Fibroblast of the conjunctiva (primary cell): ENCODE measurements around the gene MINDY4.

ENCODE experiments used
- DNase-seq: peaks from one replicate; pipeline ENCODE4 v3.0.0-alpha.2; 2010; ENCODE audit warnings: low read depth

MINDY4 gene

DNA sequence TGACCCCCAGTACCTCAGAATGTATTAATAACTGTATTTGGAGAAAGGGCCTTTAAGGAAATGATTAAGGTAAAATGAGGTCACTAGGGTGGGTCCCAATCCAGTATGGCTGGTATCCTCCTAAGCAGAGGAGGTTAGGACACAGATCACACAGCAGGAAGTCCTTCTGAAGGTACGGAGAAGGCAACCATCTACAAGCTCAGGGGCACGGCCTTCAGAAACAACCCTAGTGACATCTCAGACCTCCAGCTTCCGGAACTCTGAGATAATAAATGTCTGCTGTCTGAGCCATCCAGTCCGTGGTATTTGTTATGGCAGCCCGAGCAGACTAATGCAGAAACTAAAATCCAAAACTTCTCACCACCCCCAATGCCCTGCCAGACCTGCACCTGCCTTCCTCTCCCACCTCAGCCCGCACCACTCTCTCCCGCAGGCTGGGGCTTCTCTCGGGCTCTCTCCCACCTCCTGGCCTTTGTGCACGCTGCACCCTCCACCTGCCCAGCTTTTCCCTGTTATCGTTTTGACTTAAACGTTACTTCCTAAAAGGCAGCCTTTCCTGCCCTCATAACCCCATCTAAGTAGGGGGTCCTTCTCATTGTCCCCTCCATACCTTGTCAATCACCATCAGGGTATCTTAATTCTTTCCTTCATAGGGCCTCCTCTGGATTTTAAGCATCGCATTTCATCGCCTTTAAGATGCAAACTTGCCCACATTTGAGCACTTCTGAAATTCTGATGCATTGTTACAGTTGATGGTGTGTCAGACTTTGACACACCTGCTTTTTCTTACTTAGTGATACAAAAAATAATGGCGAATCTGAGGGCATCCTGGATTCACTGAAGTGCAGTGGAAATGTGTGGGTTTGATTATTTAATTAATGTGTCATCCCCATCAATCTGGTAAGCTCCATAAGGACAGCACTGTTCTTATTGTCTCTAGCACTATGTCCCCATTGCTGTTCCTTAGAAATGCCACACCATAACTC, 108.2 kb downstream of the MINDY4 start:
- no peak for DNase-seq

GRCh38 chr7:30880125-30880720, 109.0 kb downstream of the MINDY4 start:
- no peak for DNase-seq

- no peak for DNase-seq
Observed at GRCh38 chr7:30880941-30881340, 109.7 kb downstream of the MINDY4 start.

DNA sequence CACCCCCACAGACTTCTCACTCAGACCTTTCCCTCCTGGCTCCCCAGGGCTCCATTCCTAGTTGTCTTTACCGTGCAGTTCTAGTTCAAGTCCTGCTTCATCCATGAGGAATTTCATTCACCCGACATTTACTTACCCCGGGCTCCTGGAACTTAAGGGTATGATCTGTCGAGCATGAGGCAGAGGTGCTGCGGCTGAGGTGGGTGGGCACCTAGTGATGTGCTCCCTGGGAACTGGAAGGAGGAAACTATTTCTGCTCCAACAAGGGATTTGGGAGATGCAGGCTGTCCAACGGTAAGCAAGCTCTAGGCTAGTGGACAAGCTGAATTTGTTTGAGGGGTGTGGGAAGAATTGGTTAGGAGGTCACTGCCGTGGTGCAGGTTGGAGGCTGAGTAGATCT, 110.2 kb downstream of the MINDY4 start:
- DNase-seq: no peak

DNA sequence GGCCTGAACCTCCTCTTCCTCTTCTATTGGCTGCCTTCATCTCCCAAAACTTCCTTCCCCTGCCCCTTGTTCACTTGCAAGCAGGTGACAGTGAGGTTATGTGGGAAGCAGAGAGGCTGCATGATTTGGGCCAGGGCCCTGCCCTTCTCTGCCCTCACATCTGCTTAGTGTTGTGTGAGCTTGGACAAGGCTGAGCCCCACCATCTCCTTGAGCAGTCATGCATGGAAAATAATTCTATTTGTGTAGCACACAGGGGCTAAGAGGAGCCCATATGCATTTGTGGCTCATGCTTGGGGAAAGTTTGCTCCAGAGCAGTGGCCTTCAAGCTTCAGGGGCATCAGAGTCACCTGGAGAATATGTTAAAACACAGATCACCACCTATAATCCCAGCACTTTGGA, 113.7 kb downstream of the MINDY4 start:
- no peak for DNase-seq

DNA sequence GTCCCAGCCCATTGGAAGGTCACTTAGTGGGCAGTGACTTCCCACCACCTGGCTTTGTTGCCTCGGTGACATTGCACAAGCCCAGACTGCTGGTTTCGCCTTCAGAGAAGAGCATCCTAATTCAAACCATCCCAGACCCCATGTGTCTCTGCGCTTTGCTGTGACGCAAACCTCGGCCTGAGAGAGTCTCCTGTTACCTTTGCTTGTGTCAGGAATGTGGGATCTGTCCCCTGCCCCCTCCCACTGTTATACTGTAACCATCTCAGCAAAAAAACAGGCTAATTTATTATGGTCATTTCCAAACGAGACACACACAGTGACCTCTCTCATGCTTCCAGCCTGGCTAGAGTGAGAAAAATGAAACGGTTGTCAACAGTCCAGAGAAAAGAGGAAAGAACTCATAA, 115.4 kb downstream of the MINDY4 start:
- peak; percentile 30 for DNase-seq

DNA sequence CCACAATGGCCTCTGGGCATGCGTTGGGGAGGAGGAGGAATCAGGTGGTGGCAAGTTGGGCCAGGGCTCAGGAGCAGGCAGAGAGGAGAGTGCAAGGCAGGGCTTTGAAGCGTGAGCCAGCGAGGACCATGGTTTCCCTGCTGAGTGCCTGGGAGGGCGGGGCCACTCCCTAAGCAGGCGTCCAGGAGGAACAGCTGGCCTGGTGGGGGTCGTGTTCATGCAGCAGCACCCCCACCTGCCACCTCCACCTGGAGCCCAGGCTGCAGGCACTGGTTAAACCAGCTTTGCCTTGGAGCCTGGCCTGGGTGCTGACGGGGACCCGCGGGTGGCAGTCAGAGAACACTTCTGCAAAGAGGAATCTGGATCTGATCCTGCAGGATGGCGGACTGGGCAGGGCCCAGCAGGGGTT, 116.3 kb downstream of the MINDY4 start:
- no peak for DNase-seq

GRCh38 chr7:30888747-30889146, 117.5 kb downstream of the MINDY4 start:
- DNase-seq: peak; percentile 62

GRCh38 chr7:30890226-30890625, 119.0 kb downstream of the MINDY4 start:
- DNase-seq: no peak

DNA sequence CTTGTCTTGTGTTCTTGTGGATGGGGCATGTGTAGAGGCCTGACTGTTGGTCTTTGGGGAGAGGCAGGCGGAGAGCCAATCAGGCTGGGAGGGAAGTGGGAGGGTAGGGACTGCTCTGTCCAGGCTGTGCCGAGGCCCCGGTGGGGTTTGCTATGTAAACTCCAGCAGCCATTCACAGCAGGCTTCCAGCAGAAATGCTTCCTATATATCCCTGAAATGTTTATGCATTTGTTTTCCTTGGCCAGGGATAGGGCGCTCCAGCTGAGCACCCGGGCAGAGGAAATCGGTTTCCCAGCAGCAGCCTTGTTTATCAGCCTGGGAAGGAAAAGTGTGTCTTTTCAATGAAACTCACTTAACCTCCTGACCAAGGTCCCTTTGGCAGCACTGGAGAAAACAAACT, 122.1 kb downstream of the MINDY4 start:
- peak; percentile 16 for DNase-seq

GRCh38 chr7:30894009-30894408, 122.8 kb downstream of the MINDY4 start:
- DNase-seq: no peak

- DNase-seq: no peak
Observed at GRCh38 chr7:30894866-30895605, 123.8 kb downstream of the MINDY4 start.

DNA sequence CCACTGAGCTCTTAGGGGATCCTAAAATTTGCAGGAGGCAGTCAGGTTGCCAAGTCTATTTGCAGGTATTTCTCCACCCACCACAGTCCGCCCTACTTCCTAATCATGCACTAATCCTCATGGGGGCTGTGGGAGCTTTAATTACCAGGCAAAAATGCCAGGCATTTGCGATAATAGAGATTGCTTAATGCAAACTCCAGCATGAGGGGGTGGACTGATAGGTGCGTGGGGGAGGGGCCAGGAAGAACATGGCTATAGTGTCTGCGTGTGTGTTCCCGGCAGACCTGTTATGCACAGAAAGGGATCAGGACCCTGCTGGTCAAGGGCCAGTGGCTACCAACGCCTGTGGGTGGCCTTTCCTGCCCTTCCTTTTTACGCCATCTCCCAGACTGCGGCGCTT, 124.8 kb downstream of the MINDY4 start:
- no peak for DNase-seq

DNA sequence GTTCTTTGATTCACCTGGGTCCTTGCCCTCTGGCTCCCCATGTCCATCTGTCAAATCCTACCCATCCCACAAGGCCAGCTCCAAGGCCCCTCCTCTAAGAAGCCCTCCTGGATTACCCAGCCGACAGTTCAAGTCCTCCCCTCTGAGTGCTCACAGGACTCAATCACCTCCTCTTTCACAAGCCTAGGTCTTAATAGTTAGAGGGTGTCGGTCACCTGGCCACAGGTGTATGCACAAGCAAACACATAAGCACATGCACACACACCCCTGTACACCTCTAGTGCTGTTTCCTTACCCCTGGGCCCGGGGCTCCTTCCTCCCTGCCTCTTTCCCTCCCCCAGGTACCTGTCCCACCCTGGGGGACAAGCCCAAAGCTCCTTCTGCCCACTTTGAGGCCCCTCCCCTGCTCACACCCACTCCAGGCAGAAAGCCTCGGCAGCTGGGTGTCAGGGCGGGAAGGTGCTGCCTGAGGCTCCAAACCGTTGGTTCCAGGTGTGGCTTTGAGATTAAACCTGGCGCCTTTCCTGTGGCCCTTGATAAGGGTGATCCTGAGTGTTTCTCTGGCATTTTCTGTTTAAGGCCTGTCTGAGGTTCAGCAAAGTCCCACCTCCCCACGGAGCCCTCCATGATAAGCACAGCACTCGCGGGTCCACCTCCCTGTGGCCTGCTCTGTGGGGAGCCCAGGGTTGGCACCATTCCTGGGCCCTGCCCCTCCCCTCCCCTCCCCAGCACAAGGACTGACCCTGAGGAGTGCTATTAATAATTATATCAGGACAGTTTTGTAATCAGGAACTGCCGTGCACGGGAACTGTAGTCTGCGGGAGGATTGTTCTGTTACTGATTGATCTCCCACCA, 125.8 kb downstream of the MINDY4 start:
- DNase-seq: no peak

GRCh38 chr7:30897770-30898169, 126.6 kb downstream of the MINDY4 start:
- no peak for DNase-seq

GRCh38 chr7:30898411-30898810, 127.2 kb downstream of the MINDY4 start:
- no peak for DNase-seq

- no peak for DNase-seq
Observed at GRCh38 chr7:30899066-30899465, 127.8 kb downstream of the MINDY4 start.

DNA sequence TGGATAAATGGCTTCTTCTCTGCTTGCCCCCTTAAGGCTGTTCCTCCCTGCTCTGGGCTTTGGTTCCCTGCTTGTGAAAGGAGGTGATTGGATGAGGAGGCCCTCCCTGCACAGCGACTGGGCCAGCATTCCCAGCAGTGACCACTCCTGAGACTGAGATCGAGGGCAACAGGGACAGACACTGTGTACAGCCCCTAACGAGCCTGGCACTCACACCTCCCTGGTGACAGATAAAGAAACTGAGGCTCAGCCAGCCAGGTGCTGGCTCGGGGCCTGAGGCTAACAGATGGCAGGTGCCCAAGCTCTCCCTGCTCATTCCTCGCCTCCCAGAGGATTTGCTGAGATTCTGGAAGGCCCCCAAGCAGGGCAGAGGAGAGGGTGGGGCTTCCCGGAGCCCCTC, 128.4 kb downstream of the MINDY4 start:
- DNase-seq: no peak

DNA sequence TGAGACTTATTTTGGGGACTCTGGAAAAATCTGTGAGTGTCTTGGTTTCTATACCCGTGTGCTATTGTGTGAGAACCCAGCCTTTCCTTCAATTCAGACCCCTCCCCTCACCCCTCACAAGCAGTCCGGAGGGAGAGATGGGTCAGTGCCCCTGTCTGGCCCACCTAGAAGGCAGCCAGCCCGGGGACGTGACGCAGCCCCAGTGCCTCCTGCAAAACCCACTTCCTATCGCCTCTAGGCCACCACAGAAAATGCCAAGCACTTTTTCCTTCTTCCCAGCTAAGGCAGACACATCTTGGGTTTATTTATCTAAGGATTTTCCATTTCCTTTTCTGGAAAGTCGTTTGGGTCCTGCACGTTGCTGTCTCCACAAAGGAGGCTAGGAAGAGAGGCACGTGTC, 128.8 kb downstream of the MINDY4 start:
- DNase-seq: no peak

DNA sequence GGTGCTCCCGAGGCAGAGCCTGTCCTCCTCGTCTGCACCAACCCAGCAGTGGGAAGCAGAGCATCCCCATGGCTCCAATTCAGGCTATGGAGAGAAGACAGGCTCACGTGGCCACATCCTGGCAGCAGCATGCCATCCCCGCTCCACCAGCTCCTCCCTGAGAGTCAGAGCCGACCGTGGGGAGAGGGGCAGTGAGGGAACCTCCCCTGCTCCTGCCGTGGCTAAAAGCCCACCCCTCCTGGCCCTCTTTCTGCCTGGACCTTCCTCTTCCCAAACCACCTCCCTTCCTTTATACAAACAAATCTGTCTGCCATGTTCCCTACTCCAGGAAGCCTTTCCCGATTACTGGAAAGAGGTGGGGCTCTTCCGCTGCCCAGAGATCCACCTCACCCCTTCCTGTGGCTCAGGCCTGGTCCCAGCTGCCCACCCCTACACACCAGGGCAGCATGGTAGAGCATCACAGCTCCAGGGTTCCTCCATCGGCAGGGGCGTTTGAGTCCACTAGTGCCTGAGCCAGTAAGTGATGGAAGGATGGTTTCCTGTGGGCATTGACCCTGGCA, 129.7 kb downstream of the MINDY4 start:
- no peak for DNase-seq

- no peak for DNase-seq
Observed at GRCh38 chr7:30901856-30902255, 130.6 kb downstream of the MINDY4 start.

DNA sequence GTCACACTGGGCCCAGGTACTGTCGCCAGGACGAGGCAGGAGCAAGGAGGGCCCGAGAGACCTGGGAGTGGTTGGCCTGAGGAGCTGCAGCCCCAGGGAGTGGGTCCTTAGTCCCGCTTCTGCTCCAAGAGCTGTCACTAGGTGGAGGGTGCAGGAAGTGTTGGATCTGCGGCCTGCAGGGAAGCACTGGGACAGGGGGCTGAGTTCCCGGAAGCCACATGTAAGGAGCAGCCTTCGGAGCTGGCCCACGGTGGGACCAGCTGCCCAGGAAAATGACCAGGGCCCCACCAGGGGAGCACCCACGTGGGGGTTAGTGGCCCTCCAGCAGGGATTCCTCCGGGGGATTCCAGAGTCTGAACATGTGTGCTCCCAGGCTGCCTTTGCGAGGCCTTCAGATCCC, 131.2 kb downstream of the MINDY4 start:
- no peak for DNase-seq
